Measurements from ENCODE around the gene CYP19A1.

- TF ChIP-seq CTCF (IDR thresholded peaks at IDR 0.05) (no peak), EZH2 (IDR thresholded peaks at IDR 0.05; ENCODE audit: borderline replicate concordance, insufficient read depth, low read depth, low read length, poor library complexity, severe bottlenecking) (no peak)
Measured at GRCh38 chr15:51170882-51171633, 167.3 kb downstream of the CYP19A1 start.
